ENCODE data around the gene DEPDC1B. TPM values are rescaled to one million over a fixed set of nuclear protein-coding genes. Genes with fewer than 3 reads are reported as not detected.
A peak's percentile ranks its signal among the peaks of the same experiment; 100 is the strongest.
"Not testable (repeated sequence)": the region's sequence is repeated elsewhere in the genome, so short reads cannot be mapped to it uniquely, and the experiment has no call there.

The DEPDC1B gene
- total RNA-seq = 10 to 100 TPM; 29.5 to 34.5 TPM

GRCh38 chr5:60699609-60700415 lies at the start of gene DEPDC1B:
TSS of gene DEPDC1B (minus strand) at chr5:60700166. CDS start at chr5:60700093, 73 bp downstream.
- Mint-ChIP-seq H3K27me3 (ENCODE audit: low read depth) (peaks cover 8% of the 10 kb centered on the region), H3K4me3 (peak within 1 kb of the TSS; percentile 91 to 98), H3K36me3 (ENCODE audit: insufficient read depth in 2 of 2) (peaks cover 3 to 5% of the 10 kb centered on the region in 2 donors), H3K4me1 (ENCODE audit: low read depth) (peaks cover 30% of the 10 kb centered on the region), H3K9me3 (no peaks in the 10 kb centered on the region), H3K27ac (peak within 1 kb of the TSS; percentile 91)
- DNase-seq (peak; percentile 90 to 92), ATAC-seq (replicated peaks in 1 of 2) (peak; percentile 96 to 98)

GRCh38 chr5:60744682-60745081 lies 44.7 kb upstream of the DEPDC1B start:
- Mint-ChIP-seq H3K4me1 (ENCODE audit: low read depth) (no peaks in the 10 kb centered on the region), H3K27ac (no peak overlapping the region), H3K4me3 (no peak overlapping the region), H3K27me3 (ENCODE audit: low read depth) (no peaks in the 10 kb centered on the region), H3K9me3 (peaks cover 3 to 6% of the 10 kb centered on the region in 2 donors), H3K36me3 (ENCODE audit: insufficient read depth in 2 of 2) (peaks cover 0 to 3% of the 10 kb centered on the region in 2 donors)
- DNase-seq (no peak), ATAC-seq (replicated peaks in 1 of 2) (no peak)

- H3K27me3 Mint-ChIP-seq (ENCODE audit: low read depth) = no peaks in the 10 kb centered on the region
- H3K9me3 Mint-ChIP-seq = peaks cover 3 to 6% of the 10 kb centered on the region in 2 donors
- no peak for DNase-seq
- no peaks in the 10 kb centered on the region for H3K4me1 Mint-ChIP-seq (ENCODE audit: low read depth)
- H3K36me3 Mint-ChIP-seq (ENCODE audit: insufficient read depth in 2 of 2) = peaks cover 0 to 3% of the 10 kb centered on the region in 2 donors
- H3K4me3 Mint-ChIP-seq = no peak overlapping the region
- no peak overlapping the region for H3K27ac Mint-ChIP-seq
- ATAC-seq (replicated peaks in 1 of 2) = no peak
Measured at GRCh38 chr5:60743511-60744314, 43.7 kb upstream of the DEPDC1B start.

- peaks cover 0 to 3% of the 10 kb centered on the region in 2 donors for H3K36me3 Mint-ChIP-seq (ENCODE audit: insufficient read depth in 2 of 2)
- H3K9me3 Mint-ChIP-seq = peaks cover 3 to 6% of the 10 kb centered on the region in 2 donors
- no peak for DNase-seq
- no peak overlapping the region for H3K4me3 Mint-ChIP-seq
- no peak overlapping the region for H3K27ac Mint-ChIP-seq
- ATAC-seq (replicated peaks in 1 of 2) = no peak
- H3K4me1 Mint-ChIP-seq (ENCODE audit: low read depth) = no peaks in the 10 kb centered on the region
- peaks cover 5% of the 10 kb centered on the region for H3K27me3 Mint-ChIP-seq (ENCODE audit: low read depth)
Measured at GRCh38 chr5:60740322-60740721, 40.4 kb upstream of the DEPDC1B start.

GRCh38 chr5:60738933-60739332 lies 39.0 kb upstream of the DEPDC1B start:
- Mint-ChIP-seq H3K27me3 (ENCODE audit: low read depth) (peaks cover 5% of the 10 kb centered on the region), H3K9me3 (peaks cover 3 to 6% of the 10 kb centered on the region in 2 donors), H3K36me3 (ENCODE audit: insufficient read depth in 2 of 2) (peaks cover 0 to 3% of the 10 kb centered on the region in 2 donors), H3K27ac (no peak overlapping the region), H3K4me1 (ENCODE audit: low read depth) (no peaks in the 10 kb centered on the region), H3K4me3 (no peak overlapping the region)
- no peak for DNase-seq
- ATAC-seq (replicated peaks in 1 of 2) = no peak

- DNase-seq (no peak), ATAC-seq (replicated peaks in 1 of 2) (no peak)
- H3K36me3 Mint-ChIP-seq (ENCODE audit: insufficient read depth in 2 of 2) = peaks cover 0 to 3% of the 10 kb centered on the region in 2 donors
- no peak overlapping the region for H3K27ac Mint-ChIP-seq
- H3K27me3 Mint-ChIP-seq (ENCODE audit: low read depth) = peaks cover 5% of the 10 kb centered on the region
- peaks cover 3 to 6% of the 10 kb centered on the region in 2 donors for H3K9me3 Mint-ChIP-seq
- no peak overlapping the region for H3K4me3 Mint-ChIP-seq
- no peaks in the 10 kb centered on the region for H3K4me1 Mint-ChIP-seq (ENCODE audit: low read depth)
Measured at GRCh38 chr5:60738461-60738860, 38.5 kb upstream of the DEPDC1B start.

- not testable (repeated sequence) for H3K9me3 Mint-ChIP-seq; DNase-seq; H3K36me3 Mint-ChIP-seq (ENCODE audit: insufficient read depth in 2 of 2)
Measured at GRCh38 chr5:60730858-60731257, 30.9 kb upstream of the DEPDC1B start.

GRCh38 chr5:60727033-60727679 lies 27.2 kb upstream of the DEPDC1B start:
- DNase-seq = no peak
- H3K27me3 Mint-ChIP-seq (ENCODE audit: low read depth) = no peaks in the 10 kb centered on the region
- no peaks in the 10 kb centered on the region for H3K36me3 Mint-ChIP-seq (ENCODE audit: insufficient read depth in 2 of 2)
- ATAC-seq (replicated peaks in 1 of 2) = no peak
- H3K4me1 Mint-ChIP-seq (ENCODE audit: low read depth) = no peaks in the 10 kb centered on the region
- H3K27ac Mint-ChIP-seq = no peak overlapping the region
- H3K4me3 Mint-ChIP-seq = no peak overlapping the region
- H3K9me3 Mint-ChIP-seq = no peaks in the 10 kb centered on the region

More at GRCh38 chr5:60730858-60731257, 30.9 kb upstream of the DEPDC1B start:
- not testable (repeated sequence) for H3K27me3 Mint-ChIP-seq (ENCODE audit: low read depth); ATAC-seq (replicated peaks in 1 of 2); H3K27ac Mint-ChIP-seq; H3K4me3 Mint-ChIP-seq; H3K4me1 Mint-ChIP-seq (ENCODE audit: low read depth)

GRCh38 chr5:60724126-60724525 lies 24.2 kb upstream of the DEPDC1B start:
- H3K36me3 Mint-ChIP-seq (ENCODE audit: insufficient read depth in 2 of 2) = no peaks in the 10 kb centered on the region
- no peak overlapping the region for H3K27ac Mint-ChIP-seq
- no peak overlapping the region for H3K4me3 Mint-ChIP-seq
- no peak for DNase-seq
- no peaks in the 10 kb centered on the region for H3K27me3 Mint-ChIP-seq (ENCODE audit: low read depth)
- no peaks in the 10 kb centered on the region for H3K4me1 Mint-ChIP-seq (ENCODE audit: low read depth)
- ATAC-seq (replicated peaks in 1 of 2) = no peak
- no peaks in the 10 kb centered on the region for H3K9me3 Mint-ChIP-seq

- Mint-ChIP-seq H3K27ac (no peak overlapping the region), H3K36me3 (ENCODE audit: insufficient read depth in 2 of 2) (peaks cover 0 to 1% of the 10 kb centered on the region in 2 donors), H3K4me1 (ENCODE audit: low read depth) (no peaks in the 10 kb centered on the region), H3K4me3 (no peak overlapping the region), H3K27me3 (ENCODE audit: low read depth) (no peaks in the 10 kb centered on the region), H3K9me3 (peaks cover 1 to 2% of the 10 kb centered on the region in 2 donors)
- ATAC-seq (replicated peaks in 1 of 2) (no peak), DNase-seq (no peak)
Measured at GRCh38 chr5:60722416-60722815, 22.4 kb upstream of the DEPDC1B start.

- Mint-ChIP-seq H3K4me1 (ENCODE audit: low read depth) (no peaks in the 10 kb centered on the region), H3K27ac (no peak overlapping the region), H3K27me3 (ENCODE audit: low read depth) (peaks cover 17% of the 10 kb centered on the region), H3K4me3 (no peak overlapping the region), H3K36me3 (ENCODE audit: insufficient read depth in 2 of 2) (peaks cover 3 to 4% of the 10 kb centered on the region in 2 donors), H3K9me3 (peaks cover 4 to 5% of the 10 kb centered on the region in 2 donors)
- no peak for DNase-seq
- no peak for ATAC-seq (replicated peaks in 1 of 2)
Measured at GRCh38 chr5:60719329-60719728, 19.4 kb upstream of the DEPDC1B start.

GRCh38 chr5:60718166-60718892 lies 18.4 kb upstream of the DEPDC1B start:
- Mint-ChIP-seq H3K4me1 (ENCODE audit: low read depth) (no peaks in the 10 kb centered on the region), H3K36me3 (ENCODE audit: insufficient read depth in 2 of 2) (peaks cover 3 to 4% of the 10 kb centered on the region in 2 donors), H3K27me3 (ENCODE audit: low read depth) (peaks cover 17% of the 10 kb centered on the region), H3K4me3 (no peak overlapping the region), H3K27ac (no peak overlapping the region), H3K9me3 (peaks cover 4 to 7% of the 10 kb centered on the region in 2 donors)
- ATAC-seq (replicated peaks in 1 of 2) = no peak
- DNase-seq = no peak

Data from activated T-cell treated with anti-CD3 and anti-CD28 coated beads, Interleukin-2, amount 50 U/mL, for 72 hours (primary cell).